Measurements from ENCODE around the gene SH3GLB1.

- TF ChIP-seq EZH2 (IDR thresholded peaks at IDR 0.05; ENCODE audit: low read depth), result no peak
- TF ChIP-seq CTCF (conservative IDR thresholded peaks at IDR 0.05), result no peak
Observed at GRCh38 chr1:86779308-86780191, 75.2 kb downstream of the SH3GLB1 start.

Measured in PC-9 (cell line).